HG03469 (cell line): Measurements from ENCODE around the gene KREMEN1.
"Not testable (repeated sequence)": the region's sequence is repeated elsewhere in the genome, so short reads cannot be mapped to it uniquely, and the experiment has no call there.

ENCODE experiments used
- ATAC-seq: cut with Tn5 transposase; IDR thresholded peaks from one replicate; pipeline ENCODE4 v1.9.1; 2021; ENCODE audit warnings: mild to moderate bottlenecking, moderate library complexity, moderate number of reproducible peaks; ENCODE audit not compliant: unreplicated experiment

Gene KREMEN1

DNA sequence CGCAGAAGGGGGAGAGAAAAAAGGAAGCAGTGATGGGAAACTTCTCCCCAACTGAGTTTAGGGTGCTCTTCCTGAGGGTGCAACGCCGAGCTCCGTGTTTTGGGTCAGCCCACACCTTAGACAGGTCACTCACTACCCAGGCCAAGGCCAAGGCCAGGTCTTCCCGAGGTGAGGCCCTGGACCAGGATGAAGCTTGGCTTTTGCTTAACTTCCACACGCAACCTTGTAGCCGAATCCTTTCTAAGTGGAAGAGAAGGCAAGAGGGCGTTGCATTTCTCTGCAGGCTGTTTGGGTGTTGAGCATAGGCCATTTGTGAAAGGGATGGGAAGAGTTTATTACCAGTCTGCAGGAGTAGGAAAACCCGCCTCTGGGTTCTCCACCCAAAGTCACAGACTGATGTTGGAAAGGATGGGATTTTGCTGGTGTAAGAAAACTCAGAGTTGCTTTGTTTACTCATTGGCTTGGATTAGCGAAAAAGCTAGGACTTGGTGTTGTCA, 1.5 kb downstream of the KREMEN1 start:
- no peak for ATAC-seq

DNA sequence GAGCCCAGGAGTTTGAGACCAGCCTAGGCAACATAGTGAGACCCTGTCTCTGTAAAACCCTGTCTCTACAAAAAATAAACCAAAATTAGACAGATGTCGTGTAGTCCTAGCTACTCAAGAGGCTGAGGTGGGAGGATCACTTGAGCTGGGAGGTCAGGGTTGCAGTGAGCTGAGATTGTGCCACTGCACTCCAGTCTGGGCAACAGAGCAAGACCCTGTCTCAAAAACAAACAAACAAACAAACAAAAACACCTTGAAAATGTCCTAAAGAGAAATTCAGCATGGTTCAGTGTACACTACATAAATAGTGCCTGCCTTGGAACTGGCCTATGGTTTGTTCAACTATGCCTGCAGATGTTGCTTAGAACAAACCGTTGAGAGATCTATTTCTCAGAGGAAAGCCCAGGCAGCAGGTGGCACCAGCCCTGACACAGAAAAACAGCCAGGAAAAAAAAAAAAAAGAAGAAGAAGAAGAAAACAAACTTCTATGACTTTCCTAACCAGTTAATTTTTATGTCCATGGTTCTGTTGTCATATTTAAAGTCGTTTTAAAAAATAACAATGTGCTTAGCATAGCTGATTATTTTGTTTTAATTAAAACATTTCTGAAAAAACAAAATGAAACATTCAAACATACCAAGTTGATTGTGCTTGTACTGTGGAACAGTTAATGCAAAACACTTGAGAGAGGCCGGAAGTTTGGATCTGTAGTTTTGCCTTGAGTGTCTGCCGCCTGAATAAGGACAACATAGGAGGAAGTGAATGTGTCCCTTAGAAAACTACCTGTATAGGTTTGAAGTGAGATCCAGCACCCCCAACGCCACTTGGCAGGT, 5.4 kb downstream of the KREMEN1 start:
- ATAC-seq: no peak

DNA sequence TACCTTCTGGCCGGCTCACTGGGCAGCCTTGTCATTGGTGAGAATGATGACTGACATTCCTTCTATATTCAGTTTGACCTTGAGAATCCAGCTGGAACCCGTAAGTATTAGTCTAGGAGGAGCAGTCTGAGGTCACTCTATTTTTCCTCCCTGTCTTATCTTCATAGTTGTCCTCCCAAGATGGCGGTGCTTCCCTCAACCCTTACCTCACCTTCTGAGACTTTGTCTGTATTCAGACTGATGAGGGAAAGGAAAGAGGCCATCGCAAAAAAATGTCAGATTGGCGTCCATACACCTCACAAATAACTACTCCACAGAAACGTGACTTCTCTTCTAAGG, 6.0 kb downstream of the KREMEN1 start:
- no peak for ATAC-seq

DNA sequence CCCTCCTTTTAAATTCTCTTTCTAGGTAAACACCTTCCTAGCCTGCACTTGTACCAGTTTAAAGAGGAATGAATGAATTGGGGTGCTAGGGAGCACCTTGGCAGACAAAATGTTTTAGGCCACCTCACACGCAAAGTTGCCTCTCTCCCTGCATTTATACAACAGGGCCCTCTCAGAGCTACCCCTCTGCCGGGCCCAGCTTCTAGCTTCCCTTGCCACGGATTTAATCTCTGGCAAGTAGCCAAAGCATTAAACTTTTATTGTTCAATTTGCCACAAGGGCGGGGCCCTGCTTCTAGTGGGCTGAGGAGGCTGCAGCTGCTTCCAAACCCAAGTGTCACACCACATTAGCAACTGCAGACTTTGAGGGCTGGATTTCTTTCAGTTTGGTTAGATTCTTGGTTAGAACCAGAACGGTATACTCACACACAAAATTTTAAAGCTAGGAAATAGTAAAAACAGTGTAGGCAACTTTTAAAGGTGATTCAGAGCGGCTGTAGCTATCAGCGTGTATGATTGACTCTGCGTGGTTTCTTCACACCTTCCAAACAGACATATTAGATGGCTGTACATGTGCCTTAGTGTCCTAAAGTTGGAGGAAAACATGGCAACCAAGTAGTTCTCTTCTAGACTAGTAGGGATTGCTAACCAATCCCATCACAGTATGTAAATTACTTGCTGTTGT, 6.5 kb downstream of the KREMEN1 start:
- ATAC-seq: no peak

DNA sequence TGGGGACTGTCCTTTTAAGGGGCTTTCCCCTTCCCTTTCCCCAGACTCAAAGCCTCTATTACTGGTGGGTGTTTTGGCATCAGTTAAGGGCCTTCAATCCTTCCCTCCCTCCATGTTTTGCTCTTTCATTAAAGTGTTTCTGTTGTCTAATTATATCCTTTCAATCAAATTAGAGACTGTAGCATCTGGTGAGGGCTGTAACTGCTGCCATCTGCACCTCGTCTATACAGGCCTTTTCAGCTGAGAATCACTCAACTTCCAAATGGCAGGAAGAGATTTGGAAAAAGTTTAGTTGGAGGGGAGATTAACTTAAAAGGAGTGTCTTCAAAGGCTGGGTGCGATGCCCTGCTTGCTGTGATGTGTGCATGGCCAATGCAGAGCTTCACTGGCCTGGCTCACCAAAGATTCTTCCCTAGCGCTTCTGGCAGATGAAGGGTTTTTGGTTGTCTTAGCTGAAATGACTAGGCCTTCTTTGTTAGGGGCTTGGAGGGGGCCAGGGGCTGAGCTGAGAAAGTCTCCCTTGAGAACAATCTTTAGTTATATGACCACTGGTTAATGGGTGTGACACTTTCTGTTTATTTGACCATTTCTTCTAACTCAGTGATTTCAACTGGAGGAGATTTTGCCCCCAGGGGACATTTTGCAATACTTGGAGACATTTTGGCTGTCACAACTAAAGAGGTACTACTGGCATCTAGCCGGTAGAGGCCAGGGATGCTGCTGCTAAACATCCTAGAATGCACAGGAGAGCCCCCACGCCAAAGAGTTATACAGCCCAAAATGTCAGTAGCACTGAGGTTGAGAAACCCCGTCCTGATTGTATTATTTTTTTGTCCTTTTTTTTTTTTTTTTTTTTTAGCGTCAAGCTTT, 7.5 kb downstream of the KREMEN1 start:
- ATAC-seq: no peak

DNA sequence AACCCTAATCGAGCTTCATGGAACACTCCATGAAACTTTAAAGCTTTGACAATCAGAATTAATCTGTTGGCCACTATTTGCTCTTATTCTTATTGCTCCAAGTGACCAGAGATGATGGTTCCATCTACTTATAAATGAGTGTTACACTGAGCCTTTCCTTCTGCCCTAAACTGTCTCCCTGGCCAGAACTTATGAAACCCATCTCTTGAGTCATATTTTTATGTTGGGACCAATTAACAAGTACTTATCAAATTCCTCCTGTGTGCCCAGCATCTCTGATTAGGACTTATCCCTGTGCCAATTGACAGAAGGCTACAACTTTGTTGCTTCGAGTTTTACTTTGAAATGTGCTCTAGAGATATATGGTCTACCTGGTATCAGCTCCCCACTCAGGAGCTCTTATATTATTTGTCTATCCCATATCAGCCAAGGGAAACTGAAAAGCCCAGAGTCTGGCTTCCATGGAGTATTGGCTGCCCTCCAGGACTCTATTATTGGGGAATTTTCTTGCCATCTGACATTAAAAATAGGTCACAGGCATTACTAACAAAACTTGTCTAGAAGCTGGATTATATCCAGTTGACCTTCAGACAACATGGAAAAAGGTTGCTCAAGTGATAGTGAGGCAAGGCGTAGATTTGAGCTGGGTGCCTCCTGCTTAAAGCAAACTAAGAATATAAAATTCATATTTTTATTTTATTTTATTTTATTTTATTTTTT, 8.8 kb downstream of the KREMEN1 start:
- ATAC-seq: no peak

DNA sequence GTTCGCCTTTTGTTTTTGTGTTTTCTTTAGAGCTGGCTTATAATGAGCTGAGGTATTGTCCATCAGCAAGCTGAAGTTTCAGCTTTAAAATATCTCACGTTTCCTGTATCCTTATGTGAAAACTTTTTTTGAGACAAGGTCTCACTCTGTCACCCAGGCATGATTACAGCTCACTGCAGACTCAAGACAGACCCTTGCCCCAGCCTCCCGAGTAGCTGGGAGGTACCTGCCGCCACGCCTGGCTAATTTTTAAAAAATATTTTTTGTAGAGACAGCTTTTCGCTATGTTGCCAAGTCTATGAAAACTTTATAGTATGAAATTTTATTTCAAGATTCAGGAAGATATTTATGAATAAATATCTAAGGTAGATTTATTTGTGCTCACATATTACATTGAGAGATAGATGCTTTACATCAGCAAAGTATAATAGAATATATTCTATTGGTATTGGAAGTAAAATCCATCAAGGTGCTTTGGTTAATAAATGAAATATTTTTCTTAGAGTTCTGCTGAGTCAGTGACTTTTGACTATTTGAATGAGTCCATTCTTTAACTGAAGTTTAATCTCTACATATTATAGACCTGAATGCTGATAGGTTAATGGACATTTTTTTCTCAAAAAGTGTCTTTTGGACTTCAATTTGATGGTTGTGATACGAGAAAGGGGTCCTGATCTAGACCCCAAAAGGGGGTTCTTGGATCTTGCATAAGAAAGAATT, 10.2 kb downstream of the KREMEN1 start:
- ATAC-seq: no peak

DNA sequence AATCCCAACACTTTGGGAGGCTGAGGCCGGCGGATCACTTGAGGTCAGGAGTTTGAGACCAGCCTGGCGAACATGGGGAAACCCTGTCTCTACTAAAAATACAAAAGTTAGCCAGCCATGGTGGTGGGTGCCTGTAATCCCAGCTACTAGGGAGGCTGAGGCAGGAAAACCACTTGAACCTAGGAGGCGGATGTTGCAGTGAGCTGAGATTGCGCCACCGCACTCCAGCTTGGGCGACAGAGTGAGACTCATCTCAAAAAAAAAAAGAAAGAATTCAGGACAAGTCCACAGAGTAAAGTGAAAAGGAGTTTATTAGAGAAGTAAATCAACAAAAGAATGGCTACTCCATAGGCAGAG, 10.7 kb downstream of the KREMEN1 start:
- not testable (repeated sequence) for ATAC-seq

DNA sequence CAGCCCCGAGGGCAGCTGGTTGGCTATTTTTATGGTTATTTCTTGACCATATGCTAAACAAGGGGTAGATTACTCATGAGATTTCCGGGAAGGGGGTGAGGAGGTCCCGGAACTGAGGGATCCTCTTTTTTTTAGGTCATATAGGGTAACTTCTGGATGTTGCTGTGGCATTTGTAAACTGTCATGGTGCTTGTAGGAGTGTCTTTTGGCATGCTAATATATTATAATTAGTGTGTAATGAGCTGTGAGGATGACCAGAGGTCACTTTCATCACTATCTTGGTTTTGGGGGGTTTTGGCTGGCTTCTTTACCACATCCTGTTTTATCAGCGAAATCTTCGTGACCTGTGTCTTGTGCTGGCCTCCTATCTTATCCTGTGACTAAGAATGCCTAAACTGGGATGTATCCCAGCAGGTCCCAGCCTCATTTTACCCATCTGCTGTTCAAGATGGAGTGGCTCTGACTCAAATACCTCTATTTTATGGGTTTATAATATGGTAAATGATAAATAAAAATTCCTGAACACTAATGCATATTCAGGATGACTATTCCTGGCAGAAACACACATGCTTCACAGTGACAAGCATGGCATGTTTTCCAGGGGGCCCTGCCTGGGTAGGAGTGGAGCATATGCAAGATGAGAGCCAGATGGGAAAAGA, 11.2 kb downstream of the KREMEN1 start:
- no peak for ATAC-seq

DNA sequence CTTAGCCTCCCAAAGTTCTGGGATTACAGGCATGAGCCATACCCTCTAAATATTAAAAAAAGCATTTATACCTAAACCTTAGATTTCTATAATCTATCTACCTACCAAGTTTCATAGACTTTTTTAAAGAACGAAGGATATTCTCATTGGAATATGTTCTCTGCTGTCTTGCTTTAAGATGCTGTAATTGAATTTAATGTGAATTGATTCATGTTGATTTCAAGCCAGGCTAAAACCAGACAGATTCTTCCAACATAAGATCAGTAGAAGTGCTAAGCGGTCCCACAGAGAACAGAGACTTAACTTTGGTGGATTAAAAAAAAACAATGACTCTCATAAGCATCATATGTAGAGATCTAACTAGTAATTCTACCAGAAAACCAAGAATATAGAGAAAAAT, 14.2 kb downstream of the KREMEN1 start:
- ATAC-seq: no peak

DNA sequence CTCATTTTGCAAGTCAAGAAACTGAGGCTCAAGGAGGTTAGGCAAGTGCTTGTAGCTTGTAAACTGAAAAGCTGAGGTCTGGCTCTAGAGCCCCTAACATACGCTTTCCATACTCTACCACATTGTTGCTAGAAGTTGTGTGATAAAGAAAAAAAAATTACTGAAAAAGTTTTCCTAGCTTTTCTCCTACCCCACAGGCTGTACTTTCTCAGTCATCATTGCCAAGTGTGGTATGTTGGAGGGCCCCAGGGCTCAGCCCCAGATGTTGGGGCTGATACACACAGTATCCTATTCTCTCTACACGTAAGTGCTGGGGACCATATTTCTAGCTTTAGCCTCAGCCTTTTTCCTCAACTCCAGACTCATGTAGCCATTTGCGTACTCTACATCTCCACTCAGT, 16.0 kb downstream of the KREMEN1 start:
- no peak for ATAC-seq

DNA sequence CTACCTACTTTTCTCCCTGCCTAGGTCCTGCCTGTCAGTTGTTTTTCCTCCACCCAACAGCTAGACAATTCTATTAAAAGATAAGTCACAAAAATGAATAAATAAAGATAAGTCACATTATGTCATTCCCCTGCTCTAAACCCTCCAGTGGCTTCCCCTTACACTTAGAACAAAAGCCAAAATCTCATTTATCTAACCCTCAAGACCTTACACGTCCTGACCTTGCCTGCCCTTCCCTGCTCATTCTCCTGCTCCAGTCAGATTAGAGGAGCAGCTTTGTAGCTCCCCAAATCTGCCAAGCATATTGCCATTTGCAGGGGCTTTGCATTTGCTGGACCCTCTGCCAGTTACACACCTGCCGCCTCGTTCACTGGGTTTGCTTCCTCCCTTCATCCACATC, 16.7 kb downstream of the KREMEN1 start:
- ATAC-seq: no peak

DNA sequence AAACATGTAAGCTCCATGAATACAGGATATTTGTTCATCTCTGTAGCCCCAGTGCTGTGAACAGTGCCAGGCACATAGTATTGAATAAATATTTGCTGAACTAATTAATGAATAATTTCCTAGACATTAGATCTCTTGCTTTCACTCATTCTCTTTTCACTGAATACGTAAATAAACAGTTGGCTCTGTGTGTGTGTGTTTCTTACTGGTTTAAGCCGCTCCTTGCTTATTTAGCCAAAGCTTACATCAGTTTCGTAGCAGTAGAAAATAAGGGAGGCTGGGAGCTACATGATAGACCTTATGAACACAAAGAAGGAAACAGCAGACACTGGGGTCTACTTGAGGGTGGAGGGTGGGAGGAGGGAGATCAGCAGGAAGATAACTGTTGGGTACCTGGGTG, 17.2 kb downstream of the KREMEN1 start:
- ATAC-seq: no peak

DNA sequence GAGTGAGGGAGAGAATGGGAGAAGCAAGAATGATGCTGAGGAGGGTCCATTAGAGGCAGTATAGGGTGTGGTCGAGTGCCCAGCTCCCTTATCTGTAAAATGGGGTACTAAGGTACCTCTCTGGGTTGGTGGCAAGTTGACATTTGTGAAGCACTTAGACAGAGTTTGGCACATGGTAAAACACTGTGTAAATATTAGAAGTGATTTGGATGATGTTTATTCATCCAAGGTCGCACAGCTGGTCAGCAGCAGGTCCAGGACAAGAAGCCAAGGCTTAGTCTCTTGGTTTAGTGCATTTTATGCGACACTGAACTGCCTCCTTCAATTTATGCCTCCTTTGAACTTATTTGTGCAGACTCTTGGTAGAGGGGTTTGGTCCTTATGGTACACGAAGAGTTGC, 19.4 kb downstream of the KREMEN1 start:
- ATAC-seq: no peak

DNA sequence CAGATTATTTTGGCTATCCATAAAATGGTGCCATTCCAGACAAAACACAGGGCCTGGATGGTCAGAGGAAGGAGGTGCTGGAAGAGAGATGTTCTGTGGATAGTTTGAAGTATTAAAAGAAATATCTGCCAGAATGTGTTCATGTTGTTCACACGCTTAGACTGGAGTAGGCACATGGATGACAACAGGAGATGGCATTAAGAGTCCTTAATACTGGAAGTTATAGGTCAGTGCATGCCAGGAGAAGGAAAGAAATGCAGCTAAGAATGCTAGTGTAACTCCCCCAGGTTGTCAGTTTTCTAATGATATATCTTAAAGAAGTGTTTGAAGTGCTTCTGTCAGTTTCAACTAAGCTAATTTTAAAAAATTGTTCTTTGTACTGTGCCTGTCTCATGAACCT, 20.2 kb downstream of the KREMEN1 start:
- no peak for ATAC-seq

DNA sequence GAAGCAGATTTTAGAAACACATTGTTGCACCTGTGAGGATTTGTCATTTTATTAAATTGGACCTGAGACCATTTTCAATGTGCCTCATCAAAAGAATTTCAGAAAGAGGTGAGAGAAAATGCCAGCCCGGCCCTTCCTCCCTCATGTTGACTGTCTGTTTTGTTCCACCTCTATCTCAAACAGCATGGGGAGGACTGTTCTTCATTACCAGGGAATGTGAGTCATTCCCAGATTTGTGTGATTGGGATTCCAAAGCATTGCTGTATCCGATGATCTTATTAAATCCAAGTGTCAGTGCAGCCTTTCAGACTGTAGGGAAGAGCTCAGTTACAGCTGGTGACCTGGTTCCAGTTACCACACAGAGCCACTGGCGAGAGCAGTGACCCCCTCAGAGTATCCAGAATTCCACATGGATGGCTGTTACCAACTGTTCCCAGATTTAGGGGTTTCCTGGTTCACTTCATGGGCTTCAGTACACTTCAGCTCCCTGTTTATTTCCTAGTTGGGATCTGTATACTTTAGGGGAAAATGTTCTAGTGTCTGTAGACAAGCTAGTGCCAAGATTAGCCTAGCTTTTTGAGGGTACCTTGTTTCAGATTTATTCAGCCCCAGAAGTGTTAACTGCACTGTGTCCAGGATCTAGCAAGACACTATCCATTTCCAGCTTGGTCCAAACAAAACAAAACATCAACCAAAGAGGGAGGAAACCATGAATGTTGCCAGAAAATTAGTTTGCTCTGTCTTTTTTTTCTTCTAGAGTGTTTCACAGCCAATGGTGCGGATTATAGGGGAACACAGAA, 20.9 kb downstream of the KREMEN1 start:
- no peak for ATAC-seq

DNA sequence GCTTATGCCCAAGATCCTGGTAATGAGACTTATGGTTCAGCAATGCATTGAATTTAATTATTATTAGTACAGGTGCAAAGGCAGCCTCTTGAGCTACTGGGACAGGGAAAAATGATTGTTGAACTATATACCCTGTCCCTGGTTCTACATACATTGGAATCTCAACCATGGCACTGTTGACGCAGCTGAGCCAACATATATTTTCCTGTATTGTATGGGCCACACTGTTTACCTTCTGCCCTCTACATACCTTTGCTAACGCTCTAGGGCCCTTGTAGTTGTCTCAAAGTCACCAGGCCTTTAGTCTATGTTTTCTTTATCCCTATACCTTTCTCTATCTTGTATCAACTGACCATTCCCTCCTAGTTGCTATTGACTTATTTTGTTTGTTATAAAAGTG, 22.6 kb downstream of the KREMEN1 start:
- no peak for ATAC-seq

DNA sequence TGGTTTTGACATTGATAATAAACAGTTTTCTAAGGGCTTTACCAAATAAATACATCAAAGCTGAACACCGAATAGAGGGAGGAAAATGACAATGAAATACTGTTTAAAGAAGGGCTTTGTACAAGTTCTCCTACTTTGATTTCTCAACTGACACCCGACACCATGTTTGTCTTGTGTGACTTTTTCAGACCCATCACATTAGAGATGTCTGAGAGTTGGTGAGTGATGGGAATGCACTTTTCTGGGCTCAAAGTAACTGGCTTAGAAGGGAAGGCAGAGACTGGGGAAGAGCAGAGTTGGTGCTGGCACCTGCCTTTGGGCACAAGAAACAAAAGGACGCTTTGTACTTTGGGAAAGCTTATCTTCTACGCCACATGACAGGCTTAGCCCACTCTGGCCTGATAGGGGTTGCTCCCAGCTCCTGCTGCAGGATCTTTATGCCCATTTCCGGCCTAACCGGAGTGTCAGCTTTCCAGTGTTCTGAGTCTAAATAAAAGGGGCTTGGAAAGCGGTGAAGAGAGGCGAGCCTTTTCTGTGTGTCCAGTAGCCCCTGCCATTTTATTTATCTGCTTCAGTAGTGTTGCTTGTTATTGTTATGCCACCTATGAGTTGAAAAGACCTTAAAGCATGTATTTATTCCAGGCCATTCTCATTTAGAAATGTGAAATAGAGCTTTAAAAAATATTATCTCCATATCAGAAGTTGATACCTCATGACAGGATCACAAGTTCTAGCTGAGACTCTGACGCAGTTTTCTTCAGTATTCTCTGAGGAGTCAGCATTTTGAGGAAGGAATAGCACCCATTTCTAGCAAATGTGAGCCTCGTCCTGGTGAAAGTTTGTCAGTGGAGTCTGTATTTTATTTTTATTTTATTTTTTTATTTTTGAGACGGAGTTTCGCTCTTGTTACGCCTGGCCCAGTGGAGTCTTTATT, 24.2 kb downstream of the KREMEN1 start:
- ATAC-seq: no peak
